Measurements from ENCODE around the gene ZNF776.
A peak's percentile ranks its signal among the peaks of the same experiment; 100 is the strongest.
"Not testable (repeated sequence)": the region's sequence is repeated elsewhere in the genome, so short reads cannot be mapped to it uniquely, and the experiment has no call there.

The ZNF776 gene

GRCh38 chr19:57746580-57747471, at the start of gene ZNF776:
Gene ZNF776, plus strand, starts transcription at chr19:57746815. Its CDS starts 244 bp downstream, at chr19:57747059.
- peak; percentile 94 for DNase-seq

DNA sequence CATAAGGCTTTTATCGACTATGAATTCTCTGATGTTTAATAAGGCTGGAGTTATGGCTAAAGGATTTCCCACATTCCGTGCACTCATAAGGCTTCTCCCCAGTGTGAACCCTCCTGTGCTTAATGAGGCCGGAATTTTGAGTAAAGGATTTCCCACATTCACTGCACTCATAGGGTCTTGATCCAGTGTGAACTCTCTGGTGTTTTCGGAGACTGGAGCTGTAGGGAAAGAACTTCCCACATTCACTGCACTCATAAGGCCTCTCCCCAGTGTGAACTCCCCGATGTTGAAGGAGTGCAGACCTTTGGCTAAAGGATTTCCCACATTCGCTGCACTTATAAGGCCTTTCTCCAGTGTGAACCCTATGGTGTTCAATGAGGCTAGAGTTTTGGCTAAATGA, 45.0 kb upstream of the ZNF776 start:
- DNase-seq: no peak

DNA sequence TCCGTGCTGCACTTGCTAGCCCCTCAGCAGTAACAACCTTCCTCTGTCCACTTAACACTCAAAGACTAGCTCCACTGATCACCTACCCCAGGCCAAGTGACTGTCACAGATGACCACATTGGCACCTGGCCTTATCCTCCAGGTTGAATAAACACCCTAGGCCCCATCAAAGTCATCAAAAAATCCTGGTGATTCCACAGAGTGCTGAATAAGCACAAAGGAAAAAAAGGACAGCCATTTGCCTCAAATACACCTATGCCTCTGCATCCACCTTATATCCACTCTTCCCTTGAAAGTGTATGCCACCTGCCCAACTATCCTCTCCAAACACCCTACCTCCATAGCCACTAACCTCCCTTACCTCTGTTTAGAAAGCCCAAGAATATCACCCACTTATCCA, 40.3 kb upstream of the ZNF776 start:
- DNase-seq: no peak

GRCh38 chr19:57708641-57709361, 37.8 kb upstream of the ZNF776 start, which contains the start of gene ZNF154:
Gene ZNF154, minus strand, starts transcription at chr19:57709204. Its CDS starts 233 bp downstream, at chr19:57708971.
- DNase-seq: no peak

DNA sequence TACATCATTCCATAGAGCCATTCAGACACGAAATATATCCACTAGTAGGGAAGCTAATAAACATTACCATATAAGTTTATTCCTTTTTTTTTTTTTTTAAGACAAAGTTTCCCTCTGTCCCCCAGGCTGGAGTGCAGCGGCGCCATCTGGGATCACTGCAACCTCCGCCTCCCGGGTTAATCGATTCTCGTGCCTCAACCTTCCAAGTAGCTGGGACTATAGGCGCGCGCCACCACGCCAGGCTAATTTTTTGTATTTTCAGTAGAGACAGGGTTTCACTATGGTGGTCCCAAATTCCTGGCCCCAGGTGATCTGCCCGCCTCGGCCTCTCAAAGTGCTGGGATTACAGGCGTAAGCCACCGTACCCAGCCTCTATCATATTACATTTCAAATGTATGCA, 37.0 kb upstream of the ZNF776 start:
- DNase-seq: no peak

GRCh38 chr19:57712222-57712621, 34.4 kb upstream of the ZNF776 start:
- no peak for DNase-seq

DNA sequence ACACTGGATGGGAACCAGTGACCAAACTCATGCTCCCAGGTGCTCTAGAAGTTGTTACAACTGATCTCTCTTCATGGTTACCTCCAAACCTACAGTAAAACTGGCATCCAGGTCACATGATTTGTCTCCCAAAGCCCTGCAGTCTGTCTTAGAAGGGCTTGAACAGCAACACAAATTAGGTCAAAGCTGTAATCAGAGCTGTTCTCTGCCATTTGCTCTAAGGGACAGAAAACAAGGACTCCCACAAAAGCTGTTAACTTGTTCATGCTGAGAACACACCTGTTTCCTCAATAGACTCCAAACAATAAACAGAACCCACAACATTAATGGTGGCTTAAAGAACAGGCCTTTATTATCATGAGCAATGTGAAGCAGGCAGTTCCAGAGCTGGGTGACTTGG, 27.2 kb upstream of the ZNF776 start:
- DNase-seq: no peak

- DNase-seq: no peak
Measured at GRCh38 chr19:57719901-57720519, 26.6 kb upstream of the ZNF776 start.

DNA sequence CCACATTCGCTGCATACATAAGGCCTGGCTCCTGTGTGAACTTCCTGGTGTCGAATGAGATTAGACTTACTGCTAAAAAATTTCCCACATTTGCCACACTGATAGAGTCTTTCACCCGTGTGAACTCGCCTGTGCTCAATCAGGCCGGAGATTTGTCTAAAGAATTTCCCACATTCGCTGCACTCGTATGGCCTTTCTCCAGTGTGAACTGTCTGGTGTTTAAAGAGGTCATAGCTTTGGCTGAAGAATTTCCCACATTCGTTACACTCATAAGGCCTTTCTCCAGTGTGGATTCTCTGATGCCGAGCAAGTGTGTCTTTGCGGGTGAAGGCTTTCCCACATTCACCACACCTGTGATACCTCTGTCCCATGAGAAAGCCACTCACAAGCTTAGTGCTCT, 25.7 kb upstream of the ZNF776 start:
- no peak for DNase-seq

- DNase-seq: not testable (repeated sequence)
Measured at GRCh38 chr19:57738320-57738719, 8.3 kb upstream of the ZNF776 start.

DNA sequence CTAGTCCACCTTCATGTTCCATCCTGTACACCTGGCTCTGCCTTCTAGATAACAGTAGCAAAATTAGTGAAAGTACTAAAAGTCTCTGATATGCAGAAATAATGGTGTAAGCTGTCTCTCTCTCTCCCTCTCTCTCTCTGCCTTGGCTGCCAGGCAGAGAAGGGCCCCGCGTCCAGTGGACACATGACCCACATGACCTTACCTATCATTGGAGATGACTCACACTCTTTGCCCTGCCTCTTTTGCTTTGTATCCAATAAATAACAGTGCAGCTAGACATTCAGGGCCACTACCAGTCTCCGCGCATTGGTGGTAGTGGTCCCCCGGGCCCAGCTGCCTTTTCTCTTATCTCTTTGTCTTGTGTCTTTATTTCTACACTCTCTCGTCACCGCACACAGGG, 7.8 kb upstream of the ZNF776 start:
- not testable (repeated sequence) for DNase-seq

DNA sequence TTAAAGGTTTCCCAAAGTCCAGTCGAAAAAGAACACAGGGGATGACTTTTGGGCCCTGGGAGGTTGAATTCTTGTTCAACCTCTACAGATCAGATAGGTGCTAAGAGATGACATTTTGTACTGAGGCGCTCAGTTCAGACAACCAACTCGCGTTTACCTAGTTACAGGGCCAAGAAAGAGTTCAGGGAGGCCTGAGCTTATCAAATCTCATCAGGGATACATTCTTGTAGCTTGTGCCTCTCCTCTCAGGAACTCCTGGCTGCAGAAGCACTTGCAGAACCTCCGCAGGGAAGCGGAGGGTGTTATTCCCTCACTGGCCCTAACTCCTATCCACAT, 825 bp downstream of the ZNF776 start:
- DNase-seq: no peak

GRCh38 chr19:57748029-57748428, 1.4 kb downstream of the ZNF776 start:
- no peak for DNase-seq

DNA sequence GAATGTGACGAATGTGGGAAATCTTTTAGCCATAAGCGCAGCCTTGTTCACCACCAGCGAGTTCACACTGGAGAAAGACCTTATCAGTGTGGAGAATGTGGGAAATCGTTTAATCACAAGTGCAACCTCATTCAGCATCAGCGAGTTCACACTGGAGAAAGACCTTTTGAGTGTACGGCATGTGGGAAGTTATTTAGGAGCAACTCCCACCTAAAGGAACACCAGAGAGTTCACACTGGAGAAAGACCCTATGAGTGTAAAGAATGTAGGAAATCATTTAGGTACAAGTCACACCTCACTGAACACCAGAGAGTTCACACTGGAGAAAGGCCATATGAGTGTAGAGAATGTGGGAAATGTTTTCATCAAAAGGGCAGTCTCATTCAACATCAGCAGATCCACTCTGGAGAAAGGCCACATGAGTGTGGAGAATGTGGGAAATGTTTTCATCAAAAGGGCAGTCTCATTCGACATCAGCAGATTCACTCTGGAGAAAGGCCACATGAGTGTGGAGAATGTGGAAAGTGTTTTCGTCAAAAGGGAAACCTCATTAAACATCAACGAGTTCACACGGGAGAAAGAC, 7.6 kb downstream of the ZNF776 start:
- DNase-seq: no peak

DNA sequence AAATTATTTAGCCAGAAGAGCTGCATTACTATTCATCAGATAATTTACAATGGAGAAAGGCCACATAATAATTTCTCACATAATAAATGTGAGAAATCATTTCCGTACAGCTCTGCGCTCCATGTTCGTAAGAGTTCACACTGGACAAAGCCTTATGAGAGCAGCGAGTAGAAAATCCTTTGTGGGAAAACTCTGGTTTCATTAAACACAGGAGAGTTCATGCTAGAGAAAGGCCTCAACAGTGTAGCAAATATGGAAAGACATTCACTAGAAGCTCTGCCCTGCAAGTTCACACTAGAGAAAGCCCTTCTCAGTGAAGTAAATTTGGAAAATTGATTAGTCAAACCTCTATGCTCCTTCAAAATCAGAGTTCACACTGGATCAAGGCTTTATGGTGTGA, 8.4 kb downstream of the ZNF776 start:
- DNase-seq: no peak

GRCh38 chr19:57757941-57758340, 11.3 kb downstream of the ZNF776 start:
- no peak for DNase-seq

DNA sequence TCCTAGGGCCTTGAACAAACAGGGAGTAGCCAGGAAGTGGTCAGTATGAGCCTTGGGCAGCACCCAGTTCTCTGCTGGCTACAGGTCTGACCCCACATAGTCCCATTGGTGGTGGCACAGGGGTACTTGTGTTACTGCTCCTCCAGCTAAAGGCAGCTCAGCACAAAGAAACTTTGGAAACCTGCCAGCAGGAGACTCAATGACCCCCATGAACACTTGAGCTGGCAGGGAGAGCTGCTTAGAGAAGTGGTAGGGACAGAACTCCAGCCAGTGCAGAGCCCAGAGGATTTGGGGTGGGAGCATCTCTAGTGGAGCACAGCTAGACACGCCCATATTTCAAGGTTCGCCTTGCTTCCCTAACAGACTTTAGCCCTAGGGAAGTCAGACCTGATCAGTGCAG, 12.5 kb downstream of the ZNF776 start:
- peak; percentile 43 for DNase-seq

DNA sequence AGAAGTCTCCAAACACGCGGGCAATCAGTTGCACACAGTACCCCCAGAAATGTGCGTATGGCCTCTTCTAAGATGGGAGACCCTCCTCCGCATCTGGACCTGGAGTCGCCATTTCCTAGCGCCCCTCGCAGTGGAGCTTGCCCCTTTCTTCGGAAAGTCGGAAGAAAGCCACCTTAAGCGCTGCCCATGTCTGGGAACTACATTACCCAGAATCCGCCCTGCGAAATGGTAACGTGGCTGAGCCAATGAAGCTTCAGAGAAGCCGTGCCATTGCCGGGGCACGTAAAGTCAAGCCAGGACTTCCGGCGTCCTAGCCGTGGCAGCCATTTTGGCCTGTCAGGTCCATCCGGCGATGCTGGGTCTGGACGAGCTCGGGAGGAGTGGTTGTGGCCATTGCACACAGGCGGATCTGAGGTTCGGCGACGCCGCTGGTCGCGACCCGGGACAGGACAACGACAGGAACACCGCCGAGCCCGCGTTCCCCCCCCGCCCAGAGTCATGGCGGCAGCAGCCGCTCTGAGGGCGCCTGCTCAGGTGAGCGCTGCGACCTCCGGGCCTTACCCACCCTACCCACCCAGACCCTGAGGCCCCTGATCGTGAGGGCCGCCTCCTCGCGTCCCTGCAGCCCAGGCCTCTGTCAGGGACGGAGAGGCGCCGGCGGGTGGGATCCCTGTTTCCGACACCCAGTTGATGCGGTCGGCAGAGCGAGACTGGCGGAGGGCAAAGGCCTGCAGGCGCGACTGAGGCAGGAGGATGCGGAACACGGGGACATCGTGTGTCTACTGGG, 22.9 kb downstream of the ZNF776 start, which contains the start of gene ZNF586:
ZNF586 (plus strand) TSS at position 332 of the 787 bp plus-strand sequence; CDS start at position 499, 167 bp downstream.
- peak; percentile 88 for DNase-seq

GRCh38 chr19:57771417-57771816, 24.8 kb downstream of the ZNF776 start:
- DNase-seq: no peak

GRCh38 chr19:57773488-57773887, 26.9 kb downstream of the ZNF776 start:
- no peak for DNase-seq

DNA sequence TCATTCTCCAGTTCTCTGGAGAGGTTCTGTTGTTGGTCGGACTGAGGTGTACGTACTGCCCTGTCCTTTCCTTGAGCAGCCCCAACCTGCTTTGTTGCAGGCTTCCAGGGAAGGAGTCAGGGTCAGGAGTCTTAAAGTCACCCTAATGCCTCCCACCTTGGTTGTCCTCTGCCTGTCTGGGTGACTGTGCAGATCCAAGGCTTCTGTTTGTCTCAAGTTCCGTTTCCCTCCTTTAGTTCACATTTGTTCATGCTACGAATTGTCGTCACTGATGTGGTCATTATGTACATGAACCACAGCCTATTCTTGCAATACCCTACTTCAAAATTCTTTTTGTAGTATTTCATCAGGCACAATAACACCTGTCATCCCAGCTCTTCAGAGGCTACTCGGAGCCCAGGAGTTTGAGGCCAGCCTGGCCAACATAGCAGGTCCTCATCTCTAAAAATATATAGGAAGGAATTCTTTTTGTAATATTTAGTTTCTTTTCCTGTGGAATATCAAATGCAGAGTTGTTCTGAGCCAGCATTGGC, 30.2 kb downstream of the ZNF776 start:
- DNase-seq: no peak

DNA sequence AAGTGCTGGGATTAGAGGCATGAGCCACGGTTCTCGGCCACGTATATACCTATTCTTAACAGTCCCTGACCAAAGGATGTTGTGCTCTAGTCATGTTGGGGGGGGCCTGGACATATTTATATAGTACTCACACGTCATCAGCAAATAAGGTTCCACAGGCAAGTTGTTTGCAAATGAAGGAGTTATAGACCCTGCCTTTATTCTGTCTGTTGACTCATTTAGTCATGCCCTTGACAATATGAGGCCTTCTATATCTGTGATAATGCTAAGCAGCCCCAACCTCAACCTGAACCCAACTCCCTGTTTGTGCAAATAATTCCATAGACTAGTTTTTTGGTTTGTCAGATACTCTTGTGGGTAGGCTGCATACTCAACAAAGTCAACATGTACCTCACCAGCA, 31.7 kb downstream of the ZNF776 start:
- DNase-seq: no peak

All from DMS79 treated with DMSO at 0.1 percent for 48 hours (cell line).